ENCODE measurements around the gene NOB1. TPM values are rescaled to one million over a fixed set of nuclear protein-coding genes. Genes with fewer than 3 reads are reported as not detected.
A peak's percentile ranks its signal among the peaks of the same experiment; 100 is the strongest.
"Not testable (repeated sequence)": the region's sequence is repeated elsewhere in the genome, so short reads cannot be mapped to it uniquely, and the experiment has no call there.

Gene NOB1
- total RNA-seq, 1 experiment from 2014 or later, result 79.0 TPM

GRCh38 chr16:69767459-69768229 lies 12.9 kb upstream of the NOB1 start:
- H3K4me3 ChIP-seq, result no peak overlapping the region
- H3K36me3 ChIP-seq, result no peaks in the 10 kb centered on the region
- no peaks in the 10 kb centered on the region for H3K27me3 ChIP-seq
- H3K9me3 ChIP-seq, result no peaks in the 10 kb centered on the region
- no peak for DNase-seq

DNA sequence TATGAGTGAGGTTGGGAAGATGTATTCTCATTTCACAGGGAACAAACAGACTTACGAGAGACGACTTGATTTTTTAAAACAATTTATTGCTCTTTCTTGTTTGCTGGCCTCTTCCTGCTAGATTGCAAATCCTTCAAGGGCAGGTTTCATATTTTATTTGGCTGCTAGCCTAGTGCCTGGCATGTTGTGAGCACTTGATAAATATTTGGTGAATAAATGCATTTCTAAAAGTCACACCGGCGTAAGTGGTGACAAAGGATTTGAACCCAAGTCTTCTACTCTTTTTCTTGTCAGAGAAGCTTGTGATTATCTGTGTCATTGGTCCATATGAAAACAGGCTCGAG lies 8.8 kb upstream of the NOB1 start:
- DNase-seq, result no peak
- H3K36me3 ChIP-seq, result no peaks in the 10 kb centered on the region
- H3K27me3 ChIP-seq, result no peaks in the 10 kb centered on the region
- no peak overlapping the region for H3K4me3 ChIP-seq
- no peaks in the 10 kb centered on the region for H3K9me3 ChIP-seq

GRCh38 chr16:69762814-69763598 lies 8.3 kb upstream of the NOB1 start:
- Histone ChIP-seq H3K9me3 (no peaks in the 10 kb centered on the region), H3K27me3 (no peaks in the 10 kb centered on the region), H3K4me3 (peak overlapping the region; percentile 71), H3K36me3 (no peaks in the 10 kb centered on the region)
- DNase-seq, result no peak

- no peaks in the 10 kb centered on the region for H3K9me3 ChIP-seq
- peak within 1 kb of the TSS; percentile 71 for H3K4me3 ChIP-seq
- peak; percentile 66 for DNase-seq
- H3K36me3 ChIP-seq, result no peaks in the 10 kb centered on the region
- H3K27me3 ChIP-seq, result no peaks in the 10 kb centered on the region
Observed at GRCh38 chr16:69761983-69762813, 7.5 kb upstream of the NOB1 start, which contains the start of gene WWP2. Gene WWP2 (plus strand): TSS chr16:69762332. CDS start chr16:69787011, 24,679 bp downstream.

- not testable (repeated sequence) for H3K4me3 ChIP-seq, H3K27me3 ChIP-seq, H3K9me3 ChIP-seq, H3K36me3 ChIP-seq, DNase-seq
Observed at GRCh38 chr16:69757375-69757774, 2.6 kb upstream of the NOB1 start.

DNA sequence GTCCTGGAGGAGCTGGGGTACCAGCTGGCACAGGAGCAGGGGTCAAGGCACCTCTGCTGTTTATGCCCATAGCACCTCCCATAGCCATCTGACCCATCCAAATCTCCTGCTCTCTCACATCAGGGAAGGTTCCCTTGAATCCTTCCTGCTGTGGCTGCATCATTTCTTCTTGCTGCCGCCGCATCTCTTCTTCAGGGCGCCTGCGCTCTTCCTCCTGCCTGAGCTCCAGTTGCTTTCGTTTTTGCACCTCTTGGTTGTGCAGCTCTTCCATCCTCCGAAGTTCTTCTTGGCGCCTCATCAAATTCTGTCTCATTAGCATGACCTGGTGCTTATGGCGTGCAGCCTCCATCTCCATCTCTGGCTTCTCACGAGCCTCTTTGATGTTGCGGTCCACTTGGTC lies 2.0 kb upstream of the NOB1 start:
- H3K36me3 ChIP-seq, result peaks cover 11% of the 10 kb centered on the region
- no peaks in the 10 kb centered on the region for H3K27me3 ChIP-seq
- H3K4me3 ChIP-seq, result no peak overlapping the region
- no peak for DNase-seq
- no peaks in the 10 kb centered on the region for H3K9me3 ChIP-seq

GRCh38 chr16:69754143-69754468 lies 620 bp downstream of the NOB1 start:
- H3K36me3 ChIP-seq, result peaks cover 28% of the 10 kb centered on the region
- DNase-seq, result no peak
- no peaks in the 10 kb centered on the region for H3K27me3 ChIP-seq
- peak overlapping the region; percentile 97 for H3K4me3 ChIP-seq
- H3K9me3 ChIP-seq, result no peaks in the 10 kb centered on the region

DNA sequence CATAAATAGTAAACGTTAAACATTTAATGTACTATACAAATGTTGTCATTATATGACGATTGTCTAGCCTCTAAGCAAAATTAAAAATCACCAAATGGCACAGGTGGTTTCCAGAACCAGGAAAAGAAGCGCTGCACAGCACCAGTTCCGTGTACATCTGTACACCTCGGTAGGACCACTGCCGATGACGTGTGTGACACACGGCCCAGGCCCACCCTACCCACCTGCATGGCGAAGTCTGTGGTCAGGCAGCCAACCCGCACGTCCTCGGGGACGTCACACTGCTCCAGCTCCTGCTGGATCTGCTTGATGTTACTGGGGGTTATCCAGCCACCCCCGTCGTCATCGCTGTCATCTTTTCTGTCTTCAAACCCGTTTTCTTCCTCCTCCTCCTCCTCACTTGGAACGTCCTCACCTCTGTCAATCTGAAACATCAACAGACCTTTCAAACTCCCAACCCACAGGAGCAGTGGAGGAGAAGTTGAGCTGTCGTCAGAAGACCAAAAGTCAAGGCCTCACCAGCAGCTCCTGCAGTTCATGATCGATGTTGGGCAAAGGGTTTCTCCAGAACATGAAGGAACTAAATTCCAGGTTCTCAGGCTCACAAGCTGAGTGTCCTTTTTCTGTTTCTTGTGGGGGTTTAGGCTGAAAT lies 5.9 kb downstream of the NOB1 start:
- no peak for DNase-seq
- H3K27me3 ChIP-seq, result no peaks in the 10 kb centered on the region
- H3K9me3 ChIP-seq, result no peaks in the 10 kb centered on the region
- peaks cover 47% of the 10 kb centered on the region for H3K36me3 ChIP-seq
- H3K4me3 ChIP-seq, result no peak overlapping the region

DNA sequence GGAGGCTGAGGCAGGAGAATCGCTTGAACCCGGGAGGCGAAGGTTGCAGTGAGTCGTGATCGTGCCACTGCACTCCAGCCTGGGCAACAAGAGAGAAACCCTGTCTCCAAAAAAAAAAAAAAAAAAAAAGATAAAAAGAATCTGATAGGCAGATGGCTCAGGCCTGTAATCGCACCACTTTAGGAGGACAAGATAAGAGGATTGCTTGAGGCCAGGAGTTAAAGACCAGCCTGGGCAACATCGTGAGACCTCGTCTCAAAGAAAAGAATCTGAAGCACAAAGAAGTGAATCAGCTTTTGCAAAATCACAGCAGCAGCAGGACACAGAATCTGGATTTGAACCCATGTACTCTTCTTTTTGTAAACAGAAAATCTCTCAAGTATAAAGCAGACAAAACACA lies 7.6 kb downstream of the NOB1 start:
- H3K36me3 ChIP-seq, result peaks cover 50% of the 10 kb centered on the region
- no peaks in the 10 kb centered on the region for H3K27me3 ChIP-seq
- H3K9me3 ChIP-seq, result no peaks in the 10 kb centered on the region
- no peak overlapping the region for H3K4me3 ChIP-seq
- DNase-seq, result no peak

DNA sequence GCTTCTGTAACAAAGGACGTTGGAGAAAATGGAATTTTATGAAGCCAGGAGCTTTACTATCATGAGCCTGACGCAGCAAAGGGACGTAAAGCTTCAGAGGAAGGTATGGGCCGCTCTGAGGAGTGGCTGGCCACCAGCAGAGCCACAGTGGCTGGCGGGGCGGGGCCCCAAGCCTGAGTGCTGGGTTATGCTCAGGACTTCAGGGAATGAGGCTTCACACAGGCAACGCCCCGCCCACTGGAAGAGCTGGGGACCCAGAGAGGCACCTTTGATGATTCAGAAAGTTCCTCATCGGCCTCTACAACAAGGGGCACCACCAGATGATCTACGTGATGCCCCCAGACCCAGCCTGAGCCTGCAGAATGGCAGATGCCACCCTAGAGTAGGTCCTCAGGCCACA lies 8.8 kb downstream of the NOB1 start:
- Histone ChIP-seq H3K36me3 (peaks cover 50% of the 10 kb centered on the region), H3K9me3 (no peaks in the 10 kb centered on the region), H3K27me3 (no peaks in the 10 kb centered on the region), H3K4me3 (no peak overlapping the region)
- DNase-seq, result no peak

DNA sequence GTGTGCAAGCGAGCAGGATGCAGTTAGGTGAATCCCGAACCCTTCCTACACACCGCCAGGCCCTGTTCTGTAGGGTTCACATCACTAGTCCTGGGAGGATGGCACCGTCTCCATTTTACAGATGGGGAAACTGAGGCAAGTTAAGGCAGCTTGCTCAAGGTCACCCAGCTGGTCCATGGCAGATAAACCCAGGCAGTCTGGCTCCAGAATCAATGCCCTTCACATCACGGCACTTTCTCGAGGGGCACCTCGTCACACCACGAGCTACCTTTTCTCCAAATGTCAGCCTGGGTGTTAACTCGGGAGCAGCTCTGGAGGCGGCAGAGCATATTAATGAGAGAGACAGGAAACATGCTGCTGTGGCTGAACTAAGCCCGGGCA lies 9.5 kb downstream of the NOB1 start:
- Histone ChIP-seq H3K9me3 (no peaks in the 10 kb centered on the region), H3K36me3 (peaks cover 46% of the 10 kb centered on the region), H3K4me3 (no peak overlapping the region), H3K27me3 (no peaks in the 10 kb centered on the region)
- DNase-seq, result no peak

- Histone ChIP-seq H3K9me3 (no peaks in the 10 kb centered on the region), H3K36me3 (peaks cover 44% of the 10 kb centered on the region), H3K27me3 (no peaks in the 10 kb centered on the region), H3K4me3 (no peak overlapping the region)
- DNase-seq, result no peak
Observed at GRCh38 chr16:69744363-69745231, 10.1 kb downstream of the NOB1 start.

DNA sequence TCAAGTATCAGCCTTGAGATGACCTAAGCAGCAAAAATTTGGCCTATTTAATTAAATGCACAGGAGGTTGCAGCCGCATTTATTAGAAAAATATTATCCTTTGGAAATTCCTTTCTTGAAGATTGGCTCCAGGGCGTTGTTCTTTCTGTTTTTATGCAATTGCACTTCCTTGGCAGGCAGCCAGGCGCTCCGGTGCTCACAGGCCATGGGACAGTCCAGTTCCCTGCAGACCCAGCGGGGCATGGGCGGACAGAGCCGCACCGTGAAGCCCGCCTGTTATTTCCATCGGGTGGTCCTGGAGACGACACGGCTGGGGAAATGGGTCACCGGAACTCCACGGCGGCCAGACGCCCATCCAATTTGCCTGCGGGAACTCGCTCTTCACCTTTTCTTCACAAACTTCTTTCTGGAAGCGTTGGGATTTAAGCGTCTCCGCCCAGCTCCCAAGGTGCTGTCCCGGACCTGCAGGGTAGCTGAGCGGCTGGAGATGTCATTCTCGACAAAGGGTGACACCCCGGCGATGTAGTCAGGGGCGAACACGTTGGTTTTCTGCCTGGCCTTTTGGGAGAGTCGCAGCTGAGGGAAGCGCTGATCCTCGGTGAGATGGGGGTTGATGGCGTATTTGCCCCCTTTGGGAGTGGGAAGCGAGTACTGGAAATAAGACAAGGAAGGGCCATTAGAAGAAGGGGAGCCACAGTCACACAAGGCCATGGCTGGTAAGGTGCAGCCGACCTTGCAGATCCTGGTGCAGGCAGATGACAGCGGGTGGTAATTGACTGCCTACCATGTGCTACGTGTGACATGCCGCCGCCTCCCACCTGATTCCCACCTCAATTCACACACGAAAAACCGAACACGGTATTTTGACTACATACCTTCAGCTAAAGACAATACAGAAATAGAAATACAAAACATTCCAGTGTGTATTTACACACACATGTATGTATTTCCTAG lies 12.5 kb downstream of the NOB1 start:
- DNase-seq, result no peak
- H3K27me3 ChIP-seq, result no peaks in the 10 kb centered on the region
- no peaks in the 10 kb centered on the region for H3K9me3 ChIP-seq
- H3K36me3 ChIP-seq, result peaks cover 30% of the 10 kb centered on the region
- H3K4me3 ChIP-seq, result no peak overlapping the region

- H3K36me3 ChIP-seq, result peaks cover 27% of the 10 kb centered on the region
- no peak overlapping the region for H3K4me3 ChIP-seq
- no peak for DNase-seq
- H3K27me3 ChIP-seq, result no peaks in the 10 kb centered on the region
- H3K9me3 ChIP-seq, result no peaks in the 10 kb centered on the region
Observed at GRCh38 chr16:69741519-69741918, 13.2 kb downstream of the NOB1 start.

DNA sequence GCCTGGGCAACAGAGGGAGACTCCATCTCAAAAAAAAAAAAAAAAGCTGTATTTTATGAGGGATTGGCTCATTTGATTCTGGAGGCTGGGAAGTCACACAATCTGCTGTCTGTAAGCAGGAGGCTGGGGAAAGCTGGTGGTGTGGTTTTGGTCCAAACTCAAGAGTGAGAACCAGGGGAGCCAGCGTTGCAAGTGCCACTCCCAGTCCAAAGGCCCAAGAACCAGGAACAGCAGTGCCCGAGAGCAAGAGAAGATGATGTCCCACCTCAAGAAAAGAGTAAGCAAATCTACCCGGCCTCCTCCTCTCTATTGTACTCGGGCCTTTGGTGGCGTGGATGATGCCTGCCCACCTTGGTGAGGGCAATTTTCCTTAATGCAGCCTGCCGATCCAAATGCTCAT lies 22.6 kb downstream of the NOB1 start:
- Histone ChIP-seq H3K36me3 (no peaks in the 10 kb centered on the region), H3K27me3 (no peaks in the 10 kb centered on the region), H3K9me3 (no peaks in the 10 kb centered on the region), H3K4me3 (no peak overlapping the region)
- DNase-seq, result no peak

All from MG63 (cell line).